GM23248 (cell line): ENCODE measurements around the gene RNF121.

ENCODE experiments used
- EZH2 ChIP-seq: fragments of 200-600 bp; sonication (generic); IDR thresholded peaks from 2 replicates; pipeline ENCODE4 v1.6.1; 2018; ENCODE audit warnings: antibody characterized with exemption, mild to moderate bottlenecking; ENCODE audit not compliant: insufficient read depth, poor library complexity, severe bottlenecking
- EZH2phosphoT487 ChIP-seq: fragments of 200-600 bp; sonication (generic); IDR thresholded peaks from 2 replicates; pipeline ENCODE4 v1.6.1; 2018; ENCODE audit warnings: antibody characterized with exemption, moderate library complexity, mild to moderate bottlenecking, low read depth; ENCODE audit not compliant: insufficient read depth

DNA sequence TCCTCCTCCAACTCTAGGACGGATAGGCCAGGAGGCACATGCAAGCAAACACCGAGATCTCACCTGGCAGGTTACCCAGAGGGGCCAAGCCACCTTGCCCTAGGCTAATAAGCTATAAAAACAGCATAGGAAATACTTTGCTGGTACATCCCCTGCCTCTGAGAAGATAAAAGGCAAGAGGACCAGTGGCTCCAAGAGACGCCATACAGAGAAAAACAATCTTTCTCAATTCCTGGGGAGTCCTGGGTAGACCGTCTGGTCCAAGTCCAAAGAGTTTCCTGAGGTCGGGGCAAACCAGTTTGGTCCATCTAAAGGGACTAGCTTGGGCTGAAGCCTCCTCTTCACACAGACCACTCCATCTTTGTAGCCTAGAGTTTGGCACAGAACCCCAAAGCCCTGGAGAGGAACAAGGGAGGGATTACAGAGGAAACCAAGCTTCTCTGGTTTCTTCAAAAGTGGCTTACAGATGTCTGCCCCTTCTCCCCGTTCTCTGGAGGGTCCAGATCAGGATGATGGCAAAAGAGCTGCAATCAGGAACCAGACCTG is 111.1 kb downstream of the RNF121 start:
- TF ChIP-seq EZH2 (no peak), EZH2phosphoT487 (no peak)
